GM13976 (cell line): ENCODE data around the gene WNT3.
A peak's percentile ranks its signal among the peaks of the same experiment; 100 is the strongest.

Experiments used
- DNase-seq: peaks from one replicate; pipeline ENCODE4 v3.0.0; 2012; ENCODE audit warnings: low spot score
- in situ Hi-C: fragments of 300-500 bp; cut with MboI; formaldehyde crosslinking; loops from one replicate; pipeline ENCODE4 v1.12.0; 2022; ENCODE audit warnings: low sequenced_read_pairs, mixed read lengths, inconsistent platforms; ENCODE audit not compliant: unreplicated experiment
- TF ChIP-seq, protein P1 (sequence below): IDR thresholded peaks from 2 replicates; pipeline ENCODE4 v1.5.1; 2012; ENCODE audit warnings: borderline replicate concordance, mild to moderate bottlenecking; ENCODE audit not compliant: insufficient read depth; ENCODE audit errors: extremely low read depth, missing control alignments, control extremely low read depth

WNT3 gene

DNA sequence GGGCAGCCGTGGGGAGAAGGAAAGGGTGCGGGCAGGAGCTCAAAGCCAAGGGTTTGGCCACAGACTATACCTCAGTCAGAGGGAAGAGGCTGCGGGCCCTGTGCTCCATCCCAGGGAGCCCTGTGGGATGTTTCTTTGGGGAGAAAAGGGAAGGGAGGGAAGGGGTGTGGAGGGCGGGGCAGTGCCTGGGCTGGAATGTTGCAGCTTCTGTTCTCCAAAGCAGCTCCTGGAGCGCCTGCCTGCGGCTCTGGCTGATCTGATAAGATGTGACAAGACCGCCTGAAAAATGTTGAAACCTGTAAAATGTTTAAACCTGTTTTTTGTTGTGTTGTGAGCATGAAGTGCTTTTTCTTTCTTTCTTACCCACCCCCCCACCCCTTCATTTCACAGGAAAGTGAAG is 32.8 kb downstream of the WNT3 start:
- DNase-seq, result no peak
- TF ChIP-seq, protein P1, sequence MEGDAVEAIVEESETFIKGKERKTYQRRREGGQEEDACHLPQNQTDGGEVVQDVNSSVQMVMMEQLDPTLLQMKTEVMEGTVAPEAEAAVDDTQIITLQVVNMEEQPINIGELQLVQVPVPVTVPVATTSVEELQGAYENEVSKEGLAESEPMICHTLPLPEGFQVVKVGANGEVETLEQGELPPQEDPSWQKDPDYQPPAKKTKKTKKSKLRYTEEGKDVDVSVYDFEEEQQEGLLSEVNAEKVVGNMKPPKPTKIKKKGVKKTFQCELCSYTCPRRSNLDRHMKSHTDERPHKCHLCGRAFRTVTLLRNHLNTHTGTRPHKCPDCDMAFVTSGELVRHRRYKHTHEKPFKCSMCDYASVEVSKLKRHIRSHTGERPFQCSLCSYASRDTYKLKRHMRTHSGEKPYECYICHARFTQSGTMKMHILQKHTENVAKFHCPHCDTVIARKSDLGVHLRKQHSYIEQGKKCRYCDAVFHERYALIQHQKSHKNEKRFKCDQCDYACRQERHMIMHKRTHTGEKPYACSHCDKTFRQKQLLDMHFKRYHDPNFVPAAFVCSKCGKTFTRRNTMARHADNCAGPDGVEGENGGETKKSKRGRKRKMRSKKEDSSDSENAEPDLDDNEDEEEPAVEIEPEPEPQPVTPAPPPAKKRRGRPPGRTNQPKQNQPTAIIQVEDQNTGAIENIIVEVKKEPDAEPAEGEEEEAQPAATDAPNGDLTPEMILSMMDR, result no peak
- in situ Hi-C loops, result loop anchor here (25.0 kb wide), 2 partner anchors 102 to 202 kb away; partner anchors contain the start of gene RPRML

DNA sequence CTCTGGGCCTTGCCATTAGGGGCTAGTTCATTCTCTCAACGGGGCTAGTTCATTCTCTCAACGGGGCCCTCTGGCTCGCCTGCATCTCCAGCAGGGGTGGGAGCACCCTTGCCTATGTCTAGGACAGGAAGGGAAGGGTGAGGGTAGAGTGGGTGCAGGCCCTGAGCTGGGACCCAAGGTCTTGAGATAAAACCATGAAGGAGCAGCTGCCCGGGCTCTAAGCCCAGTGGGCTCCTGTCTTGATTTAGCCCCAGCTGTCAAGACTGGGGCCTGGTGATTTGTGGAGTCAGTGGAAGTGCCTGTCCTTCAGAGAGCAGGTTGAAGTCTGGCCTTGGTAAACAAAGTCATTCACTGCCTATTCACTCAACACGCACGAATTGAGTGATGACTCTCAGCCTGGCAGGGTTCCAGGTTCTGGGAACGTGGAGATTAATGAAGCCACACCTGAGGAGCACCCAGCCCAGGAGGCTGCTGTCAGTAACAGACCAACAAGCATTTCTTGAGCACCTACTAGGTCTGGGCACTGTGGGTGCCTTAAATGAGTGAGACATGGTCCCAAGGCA is 35.4 kb downstream of the WNT3 start:
- in situ Hi-C loops, result loop anchor here (25.0 kb wide), 2 partner anchors 104 to 204 kb away; partner anchors contain the start of gene RPRML

GRCh38 chr17:46782250-46782953 is 36.1 kb downstream of the WNT3 start:
- in situ Hi-C loops, result loop anchor here (25.0 kb wide), 2 partner anchors 105 to 205 kb away; partner anchors contain the start of gene RPRML
- peak; percentile 74 for DNase-seq
- TF ChIP-seq, protein P1, result peak; percentile 70

More for the DNA sequence above, 35.4 kb downstream of the WNT3 start:
- DNase-seq, result no peak
- TF ChIP-seq, protein P1, result no peak

DNA sequence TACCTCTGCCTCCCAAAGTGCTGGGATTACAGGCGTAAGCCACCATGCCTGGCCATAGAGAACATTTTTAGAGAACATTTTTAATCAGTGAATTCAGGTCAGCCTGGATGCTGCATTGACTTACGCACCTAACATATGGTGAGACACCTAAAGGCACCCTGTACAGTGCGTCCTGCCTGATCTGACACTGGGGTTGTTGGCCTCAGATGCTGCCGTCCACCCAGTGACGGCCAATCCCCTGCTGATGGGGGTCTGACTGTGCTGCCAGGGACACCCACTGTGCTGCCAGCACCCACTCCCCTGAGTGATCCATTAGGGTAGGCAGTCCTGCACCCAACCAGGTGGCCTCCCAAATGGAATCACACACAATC is 38.5 kb downstream of the WNT3 start:
- no peak for DNase-seq
- in situ Hi-C loops, result loop anchor here (25.0 kb wide), 2 partner anchors 107 to 207 kb away; partner anchors contain the start of gene RPRML
- TF ChIP-seq, protein P1, result no peak

DNA sequence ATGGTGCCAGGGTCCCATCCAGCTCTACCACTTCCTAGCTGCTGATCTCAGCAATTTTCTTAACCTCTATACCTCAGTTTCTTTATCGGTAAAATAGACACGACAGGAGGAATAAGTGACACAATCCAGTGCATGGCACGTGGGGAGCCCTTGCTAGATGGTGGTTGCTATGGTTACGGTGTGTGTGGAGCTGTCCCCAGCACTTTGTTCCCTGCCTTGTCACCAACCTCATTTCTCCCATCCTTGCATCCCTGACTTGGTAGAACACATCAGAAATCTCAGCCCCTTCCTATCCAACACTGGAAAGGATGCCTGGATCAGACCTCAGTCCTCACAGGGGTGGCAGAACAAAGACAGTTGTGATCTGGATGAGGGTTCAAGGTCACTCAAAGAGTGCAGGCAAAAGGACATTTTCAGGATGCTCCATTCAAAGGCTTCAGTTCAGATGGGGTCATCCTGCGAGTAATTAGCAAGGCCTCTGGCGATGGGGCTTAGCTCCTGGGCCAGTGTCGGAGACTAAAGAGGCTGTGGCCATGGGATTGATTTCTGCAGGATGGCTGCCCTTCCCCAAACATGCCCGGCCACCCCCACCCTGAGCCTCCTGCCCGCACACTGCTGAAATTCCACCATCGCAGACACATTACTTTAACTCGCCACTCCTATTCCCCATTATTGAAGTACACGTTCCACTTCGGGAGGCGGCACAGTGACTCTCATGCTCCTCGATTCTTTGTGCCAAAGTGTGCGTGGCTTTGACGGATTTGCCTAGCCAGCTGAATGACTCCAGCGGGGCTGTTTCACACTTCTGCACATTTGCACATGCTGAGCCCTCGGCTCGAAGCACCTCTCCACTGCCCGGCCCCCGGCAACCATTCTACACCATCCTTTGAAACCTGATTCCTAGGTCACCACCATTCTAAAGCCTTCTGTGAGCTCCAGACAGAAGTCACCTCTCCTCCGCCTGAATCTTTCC is 40.3 kb downstream of the WNT3 start:
- in situ Hi-C loops, result loop anchor here (25.0 kb wide), 2 partner anchors 109 to 209 kb away; partner anchors contain the start of gene RPRML

More for the DNA sequence above, 40.3 kb downstream of the WNT3 start:
- TF ChIP-seq, protein P1, result no peak
- no peak for DNase-seq
